ENCODE results near the gene PPM1J. TPM values are rescaled to one million over a fixed set of nuclear protein-coding genes. Genes with fewer than 3 reads are reported as not detected.

Gene PPM1J
- total and polyA plus RNA-seq, 2 of the 13 experiments (the other 11 are each of a cell fraction or from before 2014, with no cell fraction given) = 0.07 to 0.22 TPM

- TF ChIP-seq ARID5B (CRISPR knock-in tag; IDR thresholded peaks at IDR 0.05) = no peak
These were observed 27.2 kb downstream of the PPM1J start (continued) for GRCh38 chr1:112687785-112688496.

GRCh38 chr1:112687361-112687760 is 27.8 kb downstream of the PPM1J start:
- ATAC-seq (no peak), DNase-seq (ENCODE audit: low spot score) (no peak), FAIRE-seq (no peak)
- Histone ChIP-seq H3K27ac (ENCODE audit: extremely low read length, insufficient read depth, low read length) (no peak overlapping the region), H3K27me3 (ENCODE audit: control insufficient read depth in 1 of 2, insufficient read depth in 2 of 2, low read length in 2 of 2) (no peaks in the 10 kb centered on the region), H3K4me3 (replicated peaks in 1 of 3; ENCODE audit: insufficient read depth in 1 of 3, low read depth in 2 of 3, low read length in 3 of 3) (no peak overlapping the region), H3K9me3 (ENCODE audit: low read length) (no peaks in the 10 kb centered on the region), H3K9ac (ENCODE audit: insufficient read depth, low read depth, low read length) (no peak overlapping the region), H3K4me2 (ENCODE audit: low read depth, low read length) (no peak overlapping the region), H2AFZ (ENCODE audit: low read length) (no peak overlapping the region), H3K79me2 (ENCODE audit: insufficient read depth, low read length) (peaks cover 17% of the 10 kb centered on the region), H4K20me1 (ENCODE audit: insufficient read depth, low read length) (no peaks in the 10 kb centered on the region), H3K36me3 (replicated peaks in 1 of 2; ENCODE audit: control insufficient read depth in 1 of 2, insufficient read depth in 2 of 2, low read length in 2 of 2) (peaks cover 8 to 27% of the 10 kb centered on the region in 2 experiments), H3K4me1 (ENCODE audit: insufficient read depth, low read length) (no peaks in the 10 kb centered on the region)
- POLR2A ChIA-PET = no interaction called here
- TF ChIP-seq MAF1 (CRISPR knock-in tag; IDR thresholded peaks at IDR 0.05; ENCODE audit: borderline replicate concordance) (no peak), ZNF496 (CRISPR knock-in tag; IDR thresholded peaks at IDR 0.05; ENCODE audit: insufficient replicate concordance) (no peak), PHF8 (CRISPR knock-in tag; IDR thresholded peaks at IDR 0.05) (no peak), ZNF263 (CRISPR knock-in tag; IDR thresholded peaks at IDR 0.05) (no peak), YY1 (IDR thresholded peaks at IDR 0.05; ENCODE audit: insufficient read depth, insufficient replicate concordance, low read depth, low read length) (no peak), SRSF1 (optimal IDR thresholded peaks at IDR 0.05; ENCODE audit: low read depth, low read length) (no peak), IKZF4 (CRISPR knock-in tag; IDR thresholded peaks at IDR 0.05; ENCODE audit: borderline replicate concordance, low read depth, not compliant biosample characterization) (no peak), HES4 (CRISPR knock-in tag; IDR thresholded peaks at IDR 0.05; ENCODE audit: borderline replicate concordance) (no peak), ZNF3 (CRISPR knock-in tag; IDR thresholded peaks at IDR 0.05) (no peak), NCOA5 (CRISPR knock-in tag; IDR thresholded peaks at IDR 0.05) (no peak), HNF4A (CRISPR knock-in tag; IDR thresholded peaks at IDR 0.05) (no peak), JARID2 (CRISPR knock-in tag; IDR thresholded peaks at IDR 0.05; ENCODE audit: insufficient replicate concordance) (no peak), RXRA (CRISPR knock-in tag; IDR thresholded peaks at IDR 0.05) (no peak), HDAC2 (CRISPR knock-in tag; IDR thresholded peaks at IDR 0.05) (no peak)
- TF ChIP-seq, protein P1, sequence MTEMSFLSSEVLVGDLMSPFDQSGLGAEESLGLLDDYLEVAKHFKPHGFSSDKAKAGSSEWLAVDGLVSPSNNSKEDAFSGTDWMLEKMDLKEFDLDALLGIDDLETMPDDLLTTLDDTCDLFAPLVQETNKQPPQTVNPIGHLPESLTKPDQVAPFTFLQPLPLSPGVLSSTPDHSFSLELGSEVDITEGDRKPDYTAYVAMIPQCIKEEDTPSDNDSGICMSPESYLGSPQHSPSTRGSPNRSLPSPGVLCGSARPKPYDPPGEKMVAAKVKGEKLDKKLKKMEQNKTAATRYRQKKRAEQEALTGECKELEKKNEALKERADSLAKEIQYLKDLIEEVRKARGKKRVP (CRISPR knock-in tag; IDR thresholded peaks at IDR 0.05) = no peak
- TF ChIP-seq, protein P2, sequence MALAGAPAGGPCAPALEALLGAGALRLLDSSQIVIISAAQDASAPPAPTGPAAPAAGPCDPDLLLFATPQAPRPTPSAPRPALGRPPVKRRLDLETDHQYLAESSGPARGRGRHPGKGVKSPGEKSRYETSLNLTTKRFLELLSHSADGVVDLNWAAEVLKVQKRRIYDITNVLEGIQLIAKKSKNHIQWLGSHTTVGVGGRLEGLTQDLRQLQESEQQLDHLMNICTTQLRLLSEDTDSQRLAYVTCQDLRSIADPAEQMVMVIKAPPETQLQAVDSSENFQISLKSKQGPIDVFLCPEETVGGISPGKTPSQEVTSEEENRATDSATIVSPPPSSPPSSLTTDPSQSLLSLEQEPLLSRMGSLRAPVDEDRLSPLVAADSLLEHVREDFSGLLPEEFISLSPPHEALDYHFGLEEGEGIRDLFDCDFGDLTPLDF (CRISPR knock-in tag; IDR thresholded peaks at IDR 0.05) = no peak
- in situ Hi-C loops (cut with HindIII; ENCODE audit: extremely low pct_ligation_motif_present, low pct_unique_long_range_greater_than_20kb) = no loop called here
- CTCF ChIA-PET (ENCODE audit: low intra/inter-chr PET ratio, low total read pairs) = no interaction called here
- BruUV-seq (replicated peaks) = no TSS peak
- WGBS (ENCODE audit: low lambda C conversion rate) = 95% methylated on average over 4 of the region's 4 CpGs
- intact Hi-C loops (cut with micrococcal nuclease; ENCODE audit: unreplicated experiment) = no loop called here

All from HepG2 (cell line).